T-helper 9 cell (primary cell): ENCODE data around the gene UBE2D1.

Experiments
- DNase-seq: peaks from one replicate; pipeline ENCODE4 v3.0.0-alpha.2; 2020
- total RNA-seq, 2 donors: gene quantifications; one replicate each; lab custom pipeline; 2026; lab: John Stamatoyannopoulos, UW

UBE2D1 gene
- total RNA-seq: 16.7 to 20.8 reads per million in 2 donors

GRCh38 chr10:58334817-58335305, at the start of gene UBE2D1:
UBE2D1 (plus strand) TSS chr10:58335006; CDS start chr10:58335202, 196 bp downstream.
- DNase-seq: peak; percentile 61

DNA sequence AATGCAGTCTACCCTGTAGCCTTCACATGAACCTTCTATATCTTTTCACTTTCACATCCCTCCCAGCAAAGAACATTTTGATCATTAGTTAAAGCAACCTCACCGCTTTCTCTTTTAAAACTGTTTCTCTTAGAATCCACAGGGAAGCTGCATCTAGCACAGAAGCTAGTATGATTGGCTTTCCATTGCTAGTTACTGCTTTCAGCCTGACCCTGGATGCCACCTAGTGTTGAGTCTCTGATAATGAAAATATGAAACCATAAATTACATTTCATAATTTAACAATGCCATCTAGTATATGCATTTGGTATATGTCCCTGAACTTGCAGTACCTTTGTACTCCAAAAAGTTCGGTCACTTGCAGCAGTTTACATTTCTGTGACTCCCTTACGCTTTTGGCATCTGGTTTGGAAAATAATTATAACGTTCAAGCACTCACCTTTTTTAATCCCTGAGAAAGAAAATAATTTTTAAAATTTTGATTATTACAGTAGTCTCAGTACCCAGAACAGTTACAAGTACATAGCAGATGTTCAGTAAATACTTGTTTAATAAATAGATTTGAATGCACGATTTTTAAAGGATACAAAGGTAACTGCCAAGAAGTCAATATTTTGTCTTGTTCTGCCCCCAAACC, 43.1 kb upstream of the UBE2D1 start:
- DNase-seq: peak; percentile 14

- no peak for DNase-seq
Measured at GRCh38 chr10:58293989-58294388, 40.8 kb upstream of the UBE2D1 start.

- DNase-seq: peak; percentile 50
Measured at GRCh38 chr10:58299580-58299979, 35.2 kb upstream of the UBE2D1 start.

GRCh38 chr10:58300676-58301075, 34.1 kb upstream of the UBE2D1 start:
- no peak for DNase-seq

GRCh38 chr10:58302254-58302653, 32.6 kb upstream of the UBE2D1 start:
- DNase-seq: no peak

DNA sequence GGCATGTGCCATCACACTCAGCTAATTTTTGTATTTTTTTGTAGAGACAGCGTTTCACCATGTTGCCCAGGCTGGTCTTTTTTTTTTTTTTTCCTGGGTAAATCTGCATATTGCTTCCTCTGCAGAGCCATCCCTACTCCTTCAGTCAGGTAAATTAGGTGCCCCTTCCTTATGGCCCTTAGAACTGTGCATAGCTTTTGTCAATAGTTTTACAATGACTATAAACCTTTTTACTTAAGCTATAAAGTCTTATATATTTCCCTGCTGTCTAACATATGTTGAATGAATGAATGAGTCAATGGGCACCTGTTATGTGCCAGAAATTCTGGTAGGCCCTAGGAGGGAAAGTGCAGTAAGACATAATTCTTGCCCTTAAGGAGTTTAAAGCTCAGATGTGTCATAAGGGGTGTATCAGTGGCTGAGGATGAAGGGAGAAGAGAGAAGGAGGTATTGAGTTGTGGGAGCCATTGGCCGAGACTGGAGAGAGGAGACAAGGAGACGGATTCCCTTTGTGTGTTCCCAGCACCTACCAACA, 30.6 kb upstream of the UBE2D1 start:
- DNase-seq: no peak

GRCh38 chr10:58305821-58306220, 29.0 kb upstream of the UBE2D1 start:
- DNase-seq: no peak

- no peak for DNase-seq
Measured at GRCh38 chr10:58307676-58308075, 27.1 kb upstream of the UBE2D1 start.

DNA sequence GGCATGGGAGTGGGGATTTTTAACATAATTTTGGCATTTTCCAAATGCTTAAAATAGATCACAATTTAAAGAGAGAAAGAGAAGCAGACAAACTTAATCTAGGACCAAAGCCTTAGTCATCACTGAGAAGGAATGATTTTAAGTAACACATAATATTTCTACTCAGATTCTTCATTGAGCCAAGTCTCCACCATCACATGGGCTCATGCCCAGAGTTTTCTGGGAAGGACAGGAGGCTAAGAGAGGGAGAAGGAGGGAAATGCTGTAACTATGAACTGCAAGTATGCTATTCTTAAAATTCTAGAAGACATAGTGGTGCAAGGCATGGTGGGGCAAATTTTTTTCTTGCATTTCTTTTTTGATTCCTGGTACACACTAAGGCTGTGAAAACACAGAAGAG, 23.8 kb upstream of the UBE2D1 start:
- DNase-seq: no peak

- DNase-seq: no peak
Measured at GRCh38 chr10:58316874-58317273, 17.9 kb upstream of the UBE2D1 start.

DNA sequence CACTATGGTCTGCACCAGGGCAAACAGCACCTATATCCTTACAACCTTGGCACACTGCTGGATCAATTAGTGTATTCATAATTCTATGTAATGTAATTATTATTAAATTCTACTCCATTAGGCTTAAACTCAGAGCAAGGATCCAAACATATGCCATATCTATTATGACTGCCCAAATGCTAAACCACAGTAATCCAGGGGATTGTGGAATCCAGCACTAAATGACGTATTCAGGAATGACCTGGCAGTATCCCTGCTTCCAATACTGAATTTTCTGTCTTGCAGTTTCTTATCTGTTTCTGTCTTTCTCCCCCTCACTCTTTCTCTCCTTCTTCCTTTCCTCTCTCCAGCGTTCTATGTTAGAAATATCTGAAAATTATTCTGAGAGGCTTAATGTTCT, 16.5 kb upstream of the UBE2D1 start:
- DNase-seq: no peak

- no peak for DNase-seq
Measured at GRCh38 chr10:58319599-58319998, 15.2 kb upstream of the UBE2D1 start.

- DNase-seq: no peak
Measured at GRCh38 chr10:58320351-58321049, 14.3 kb upstream of the UBE2D1 start.

DNA sequence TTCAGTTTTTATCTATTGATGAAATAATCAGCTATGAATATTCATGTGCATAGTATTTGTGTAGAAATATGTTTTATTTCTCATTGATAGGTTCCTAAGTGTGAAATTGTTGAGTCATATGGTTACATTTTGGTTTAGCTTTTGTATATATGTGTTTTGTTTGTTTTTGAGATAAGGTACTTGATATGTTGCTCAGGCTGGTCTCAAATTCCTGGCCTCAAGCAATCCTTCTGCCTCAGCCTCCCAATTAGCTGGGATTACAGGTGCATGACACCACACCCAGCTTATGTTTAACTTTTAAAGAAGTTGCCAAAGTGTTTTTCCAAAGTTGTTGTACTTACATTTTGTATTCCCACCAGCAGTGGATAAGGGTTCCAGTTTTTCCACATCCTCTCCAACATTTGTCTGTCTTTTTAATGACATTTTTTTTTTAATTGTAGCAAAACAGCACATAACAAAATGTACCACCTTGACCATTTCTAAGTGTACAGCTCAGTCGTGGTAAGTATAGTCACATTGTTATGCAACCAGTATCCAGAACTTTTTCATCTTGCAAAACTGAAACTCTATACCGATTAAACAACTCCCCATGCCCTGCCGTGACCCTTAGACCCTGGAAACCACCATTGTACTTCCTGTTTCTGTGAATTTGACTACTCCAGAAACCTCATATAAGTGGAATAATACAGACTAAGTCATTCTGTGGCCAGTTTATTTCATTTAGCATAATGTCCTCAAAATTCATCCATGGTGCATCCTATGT, 12.6 kb upstream of the UBE2D1 start:
- no peak for DNase-seq

DNA sequence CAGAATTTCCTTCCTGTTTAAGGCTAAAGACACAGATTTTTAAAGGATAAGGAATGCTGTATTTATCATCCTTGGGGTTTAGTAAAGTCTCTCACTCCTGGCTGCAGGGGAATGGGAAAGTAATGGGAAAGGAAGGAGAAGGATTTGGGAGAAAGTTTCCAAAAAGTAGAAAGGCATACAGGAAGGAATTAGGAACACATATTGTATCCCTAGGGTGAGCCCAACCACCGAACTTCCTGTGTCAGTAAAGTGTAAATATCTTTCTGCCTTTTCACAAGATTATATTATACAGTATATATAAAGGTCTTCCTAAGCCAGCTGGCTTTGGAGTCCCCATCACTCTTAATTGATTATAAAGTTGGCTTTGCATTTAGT, 12.0 kb upstream of the UBE2D1 start:
- DNase-seq: no peak

GRCh38 chr10:58326967-58327381, 7.8 kb upstream of the UBE2D1 start:
- DNase-seq: no peak

GRCh38 chr10:58328233-58328632, 6.6 kb upstream of the UBE2D1 start:
- DNase-seq: no peak

GRCh38 chr10:58330431-58330830, 4.4 kb upstream of the UBE2D1 start:
- no peak for DNase-seq

DNA sequence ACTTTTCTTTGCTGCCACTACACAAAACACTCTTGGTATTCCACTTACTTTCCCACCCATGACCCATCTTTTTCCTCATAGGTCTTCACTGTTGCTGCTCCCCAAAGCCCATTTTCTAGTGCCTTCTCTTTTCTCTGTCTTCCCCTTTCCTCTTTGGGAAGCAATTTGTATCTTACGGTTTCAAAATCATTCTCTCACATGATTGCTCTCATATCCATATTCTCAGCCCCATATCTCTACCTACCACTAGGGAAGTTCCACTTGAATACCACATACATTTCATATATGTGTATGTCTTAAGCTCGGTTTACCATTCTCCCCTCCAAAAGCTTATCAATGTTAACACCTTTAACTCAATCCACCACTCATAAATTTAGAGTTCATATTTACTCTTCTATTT, 3.2 kb upstream of the UBE2D1 start:
- no peak for DNase-seq

- DNase-seq: no peak
Measured at GRCh38 chr10:58335306-58336005, 650 bp downstream of the UBE2D1 start.

- no peak for DNase-seq
Measured at GRCh38 chr10:58336242-58336641, 1.4 kb downstream of the UBE2D1 start.

DNA sequence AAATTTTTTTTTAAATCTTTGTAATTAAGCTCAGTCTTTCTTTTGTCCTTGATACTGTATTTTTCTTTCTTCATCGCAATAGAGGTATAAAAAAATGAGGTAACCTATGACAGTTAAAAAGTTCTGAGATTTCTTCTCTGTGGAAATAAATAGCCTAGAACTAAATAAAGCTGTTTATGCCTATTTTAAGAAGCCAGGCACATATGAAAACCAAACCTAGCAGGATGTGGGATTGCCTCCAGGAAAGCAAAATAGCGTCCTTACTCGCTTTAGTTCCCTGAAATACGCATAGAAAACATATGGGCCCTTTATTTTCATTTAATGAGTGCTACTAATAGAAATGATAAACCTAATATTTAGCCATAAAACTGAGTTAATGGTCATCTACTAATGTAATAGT, 6.6 kb downstream of the UBE2D1 start:
- DNase-seq: no peak
